A549 (cell line): ENCODE results near the gene FBXO41.

ENCODE experiments used
- CBX2 ChIP-seq: fragments of 200-600 bp; sonication (generic); IDR thresholded peaks from 2 replicates; pipeline ENCODE4 v1.6.1; 2016; ENCODE audit warnings: low read depth, mild to moderate bottlenecking, borderline replicate concordance
- EHF ChIP-seq: fragments of 250-450 bp; sonication (Bioruptor Pico); IDR thresholded peaks from 2 replicates; pipeline ENCODE4 v1.5.0; 2020; ENCODE audit warnings: mild to moderate bottlenecking
- EP300 ChIP-seq, 2 experiments: fragments of >200 bp; sonication (Bioruptor Twin); formaldehyde crosslinking; IDR thresholded peaks; 2 replicates in 1 of 2; 3 replicates in 1 of 2; pipeline ENCODE4 v1.6.1; 2016 to 2017
- TF ChIP-seq, protein P1 (sequence below): fragments of 450-650 bp; IDR thresholded peaks from 2 replicates; pipeline ENCODE4 v1.6.1; 2014; ENCODE audit warnings: antibody characterized with exemption
- TF ChIP-seq, protein P2 (sequence below): fragments of >200 bp; sonication (Bioruptor Twin); formaldehyde crosslinking; IDR thresholded peaks from 3 replicates; pipeline ENCODE4 v1.5.1; 2016
- TF ChIP-seq, protein P3 (sequence below): fragments of 200-600 bp; sonication (generic); IDR thresholded peaks from 2 replicates; pipeline ENCODE4 v1.6.1; 2016; ENCODE audit warnings: antibody characterized with exemption, mild to moderate bottlenecking, moderate library complexity

DNA sequence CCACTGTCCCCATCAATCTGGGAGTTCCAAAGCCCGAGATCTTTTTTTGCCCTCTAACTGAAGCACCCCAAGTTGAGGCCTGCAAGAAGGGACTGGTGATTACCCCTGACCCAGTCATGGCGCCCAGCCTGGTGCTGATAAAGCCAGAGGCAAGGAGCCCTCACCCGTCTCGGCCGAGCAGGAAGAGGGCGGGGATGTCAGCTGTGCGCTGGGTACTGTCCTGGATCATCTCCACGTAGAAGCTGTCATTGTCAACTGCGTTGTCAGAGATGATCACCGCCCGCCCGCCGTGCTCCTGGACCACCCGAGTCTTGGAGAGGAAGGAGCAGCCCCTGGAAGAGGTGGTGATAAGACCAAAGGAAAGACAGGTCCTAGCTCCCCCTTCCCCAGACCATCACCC, 55.6 kb downstream of the FBXO41 start:
- TF ChIP-seq, protein P1, sequence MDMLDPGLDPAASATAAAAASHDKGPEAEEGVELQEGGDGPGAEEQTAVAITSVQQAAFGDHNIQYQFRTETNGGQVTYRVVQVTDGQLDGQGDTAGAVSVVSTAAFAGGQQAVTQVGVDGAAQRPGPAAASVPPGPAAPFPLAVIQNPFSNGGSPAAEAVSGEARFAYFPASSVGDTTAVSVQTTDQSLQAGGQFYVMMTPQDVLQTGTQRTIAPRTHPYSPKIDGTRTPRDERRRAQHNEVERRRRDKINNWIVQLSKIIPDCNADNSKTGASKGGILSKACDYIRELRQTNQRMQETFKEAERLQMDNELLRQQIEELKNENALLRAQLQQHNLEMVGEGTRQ: no peak
- TF ChIP-seq EHF (no peak), CBX2 (no peak), EP300 (IDR thresholded peaks at IDR 0.05) (no peak)
- TF ChIP-seq, protein P2, sequence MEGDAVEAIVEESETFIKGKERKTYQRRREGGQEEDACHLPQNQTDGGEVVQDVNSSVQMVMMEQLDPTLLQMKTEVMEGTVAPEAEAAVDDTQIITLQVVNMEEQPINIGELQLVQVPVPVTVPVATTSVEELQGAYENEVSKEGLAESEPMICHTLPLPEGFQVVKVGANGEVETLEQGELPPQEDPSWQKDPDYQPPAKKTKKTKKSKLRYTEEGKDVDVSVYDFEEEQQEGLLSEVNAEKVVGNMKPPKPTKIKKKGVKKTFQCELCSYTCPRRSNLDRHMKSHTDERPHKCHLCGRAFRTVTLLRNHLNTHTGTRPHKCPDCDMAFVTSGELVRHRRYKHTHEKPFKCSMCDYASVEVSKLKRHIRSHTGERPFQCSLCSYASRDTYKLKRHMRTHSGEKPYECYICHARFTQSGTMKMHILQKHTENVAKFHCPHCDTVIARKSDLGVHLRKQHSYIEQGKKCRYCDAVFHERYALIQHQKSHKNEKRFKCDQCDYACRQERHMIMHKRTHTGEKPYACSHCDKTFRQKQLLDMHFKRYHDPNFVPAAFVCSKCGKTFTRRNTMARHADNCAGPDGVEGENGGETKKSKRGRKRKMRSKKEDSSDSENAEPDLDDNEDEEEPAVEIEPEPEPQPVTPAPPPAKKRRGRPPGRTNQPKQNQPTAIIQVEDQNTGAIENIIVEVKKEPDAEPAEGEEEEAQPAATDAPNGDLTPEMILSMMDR: no peak
- TF ChIP-seq, protein P3, sequence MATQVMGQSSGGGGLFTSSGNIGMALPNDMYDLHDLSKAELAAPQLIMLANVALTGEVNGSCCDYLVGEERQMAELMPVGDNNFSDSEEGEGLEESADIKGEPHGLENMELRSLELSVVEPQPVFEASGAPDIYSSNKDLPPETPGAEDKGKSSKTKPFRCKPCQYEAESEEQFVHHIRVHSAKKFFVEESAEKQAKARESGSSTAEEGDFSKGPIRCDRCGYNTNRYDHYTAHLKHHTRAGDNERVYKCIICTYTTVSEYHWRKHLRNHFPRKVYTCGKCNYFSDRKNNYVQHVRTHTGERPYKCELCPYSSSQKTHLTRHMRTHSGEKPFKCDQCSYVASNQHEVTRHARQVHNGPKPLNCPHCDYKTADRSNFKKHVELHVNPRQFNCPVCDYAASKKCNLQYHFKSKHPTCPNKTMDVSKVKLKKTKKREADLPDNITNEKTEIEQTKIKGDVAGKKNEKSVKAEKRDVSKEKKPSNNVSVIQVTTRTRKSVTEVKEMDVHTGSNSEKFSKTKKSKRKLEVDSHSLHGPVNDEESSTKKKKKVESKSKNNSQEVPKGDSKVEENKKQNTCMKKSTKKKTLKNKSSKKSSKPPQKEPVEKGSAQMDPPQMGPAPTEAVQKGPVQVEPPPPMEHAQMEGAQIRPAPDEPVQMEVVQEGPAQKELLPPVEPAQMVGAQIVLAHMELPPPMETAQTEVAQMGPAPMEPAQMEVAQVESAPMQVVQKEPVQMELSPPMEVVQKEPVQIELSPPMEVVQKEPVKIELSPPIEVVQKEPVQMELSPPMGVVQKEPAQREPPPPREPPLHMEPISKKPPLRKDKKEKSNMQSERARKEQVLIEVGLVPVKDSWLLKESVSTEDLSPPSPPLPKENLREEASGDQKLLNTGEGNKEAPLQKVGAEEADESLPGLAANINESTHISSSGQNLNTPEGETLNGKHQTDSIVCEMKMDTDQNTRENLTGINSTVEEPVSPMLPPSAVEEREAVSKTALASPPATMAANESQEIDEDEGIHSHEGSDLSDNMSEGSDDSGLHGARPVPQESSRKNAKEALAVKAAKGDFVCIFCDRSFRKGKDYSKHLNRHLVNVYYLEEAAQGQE: no peak
